NCI-H1092 (cell line): ENCODE results near the gene XRCC4.
"Not testable (repeated sequence)": the region's sequence is repeated elsewhere in the genome, so short reads cannot be mapped to it uniquely, and the experiment has no call there.

Source experiments
- DNase-seq: peaks from one replicate; lab custom pipeline; 2025; lab: John Stamatoyannopoulos, UW

Gene XRCC4

GRCh38 chr5:83076742-83077661, at the start of gene XRCC4, which contains the start of gene TMEM167A:
TSS of gene XRCC4 (plus strand) at chr5:83077547. CDS start at chr5:83104920, 27,373 bp downstream.
TSS of gene TMEM167A (minus strand) at chr5:83077394. CDS start at chr5:83077323, 71 bp downstream.
- DNase-seq: peak; percentile 94

GRCh38 chr5:83029912-83030311, 47.4 kb upstream of the XRCC4 start:
- no peak for DNase-seq

- DNase-seq: no peak
These were observed 46.0 kb upstream of the XRCC4 start for GRCh38 chr5:83031381-83031780.

GRCh38 chr5:83034036-83034435, 43.3 kb upstream of the XRCC4 start:
- peak; percentile 42 for DNase-seq

GRCh38 chr5:83034528-83035207, 42.7 kb upstream of the XRCC4 start:
- peak; percentile 14 for DNase-seq

- peak; percentile 88 for DNase-seq
These were observed 41.8 kb upstream of the XRCC4 start for GRCh38 chr5:83035373-83036100.

GRCh38 chr5:83036991-83037575, 40.3 kb upstream of the XRCC4 start:
- DNase-seq: no peak

GRCh38 chr5:83038924-83039323, 38.4 kb upstream of the XRCC4 start:
- DNase-seq: no peak

- DNase-seq: no peak
These were observed 34.8 kb upstream of the XRCC4 start for GRCh38 chr5:83042507-83042906.

- DNase-seq: no peak
These were observed 32.4 kb upstream of the XRCC4 start for GRCh38 chr5:83044926-83045325.

GRCh38 chr5:83048277-83048676, 29.1 kb upstream of the XRCC4 start:
- no peak for DNase-seq

- DNase-seq: no peak
These were observed 28.5 kb upstream of the XRCC4 start for GRCh38 chr5:83048811-83049210.

- DNase-seq: no peak
These were observed 27.9 kb upstream of the XRCC4 start for GRCh38 chr5:83049370-83049885.

GRCh38 chr5:83050723-83051340, 26.5 kb upstream of the XRCC4 start:
- no peak for DNase-seq

GRCh38 chr5:83055166-83055565, 22.2 kb upstream of the XRCC4 start:
- DNase-seq: no peak

GRCh38 chr5:83058726-83059125, 18.6 kb upstream of the XRCC4 start:
- no peak for DNase-seq

- no peak for DNase-seq
These were observed 18.0 kb upstream of the XRCC4 start for GRCh38 chr5:83059341-83059740.

- DNase-seq: no peak
These were observed 10.7 kb upstream of the XRCC4 start for GRCh38 chr5:83066548-83067110.

GRCh38 chr5:83067377-83067776, 10.0 kb upstream of the XRCC4 start:
- DNase-seq: not testable (repeated sequence)

GRCh38 chr5:83069096-83069799, 8.1 kb upstream of the XRCC4 start:
- DNase-seq: no peak
